SK-N-SH (cell line): ENCODE measurements around the gene MYBPH. TPM values are rescaled to one million over a fixed set of nuclear protein-coding genes. Genes with fewer than 3 reads are reported as not detected.

Experiments
- CTCF ChIA-PET: fragments of 300-600, 350-600 bp; formaldehyde crosslinking; extraction: SDS; loops from one replicate; lab custom pipeline; 2021; lab: Yijun Ruan, JAX
- POLR2A ChIA-PET: fragments of 350-600 bp; sonication (Branson Sonifier 250); formaldehyde crosslinking; extraction: SDS; loops from one replicate; lab custom pipeline; 2020; ENCODE audit warnings: antibody characterized with exemption, inconsistent platforms; lab: Yijun Ruan, JAX
- DNase-seq: peaks from one replicate; pipeline ENCODE4 v3.0.0; 2012
- H2AFZ ChIP-seq: fragments of 200-600 bp; sonication (generic); 2 replicates; pipeline ENCODE4 v1.8.1; 2016; ENCODE audit warnings: antibody characterized with exemption, mild to moderate bottlenecking, low read depth
- H3F3A ChIP-seq: fragments of 200-600 bp; sonication (generic); replicated peaks from 2 replicates; pipeline ENCODE3; 2016; ENCODE audit warnings: antibody characterized with exemption, mild to moderate bottlenecking; ENCODE audit not compliant: insufficient read depth
- H3K27ac ChIP-seq, 2 experiments: fragments of 200-500 bp in 1 of 2; fragments of 200-600 bp in 1 of 2; sonication (Bioruptor generic) in 1 of 2; sonication (generic), shearing (Covaris generic) in 1 of 2; 2 replicates each; pipeline versions ENCODE4 v1.5.1 to v1.6.1; 2014 to 2016; ENCODE audit warnings: low read depth in 2 of 2, inconsistent platforms in 1 of 2, low read length in 1 of 2, mild to moderate bottlenecking in 1 of 2, mixed read lengths in 1 of 2
- H3K27me3 ChIP-seq: fragments of 200-600 bp; sonication (generic), shearing (Covaris generic); 2 replicates; pipeline ENCODE4 v1.6.1; 2016; ENCODE audit warnings: mixed run types; ENCODE audit not compliant: insufficient read depth
- H3K36me3 ChIP-seq, 2 experiments: fragments of 200-500 bp in 1 of 2; fragments of 200-600 bp in 1 of 2; sonication (Bioruptor generic) in 1 of 2; sonication (generic) in 1 of 2; replicated peaks in 1 of 2; 2 replicates each; pipeline versions ENCODE3 to v1.5.1; 2014 to 2016; ENCODE audit warnings: low read length in 1 of 2, mild to moderate bottlenecking in 1 of 2; ENCODE audit not compliant: insufficient read depth in 2 of 2, control insufficient read depth in 1 of 2
- H3K4me1 ChIP-seq, 2 experiments: fragments of 200-500 bp in 1 of 2; fragments of 200-600 bp in 1 of 2; sonication (Bioruptor generic) in 1 of 2; sonication (generic), shearing (Covaris generic) in 1 of 2; 2 replicates each; pipeline versions ENCODE4 v1.5.1 to v1.6.1; 2014 to 2016; ENCODE audit warnings: low read depth in 1 of 2, low read length in 1 of 2, mixed run types in 1 of 2; ENCODE audit not compliant: insufficient read depth in 2 of 2, control insufficient read depth in 1 of 2
- H3K4me2 ChIP-seq: fragments of 200-600 bp; sonication (generic), shearing (Covaris generic); 2 replicates; pipeline ENCODE4 v1.6.1; 2017; ENCODE audit warnings: mixed run types
- H3K4me3 ChIP-seq, 2 experiments: fragments of 200-500 bp in 1 of 2; fragments of 200-600 bp in 1 of 2; sonication (Bioruptor generic) in 1 of 2; sonication (generic), shearing (Covaris generic) in 1 of 2; 2 replicates each; pipeline versions ENCODE4 v1.5.1 to v1.8.1; 2014 to 2016; ENCODE audit warnings: low read depth in 2 of 2, inconsistent platforms in 1 of 2, low read length in 1 of 2, mild to moderate bottlenecking in 1 of 2, mixed read lengths in 1 of 2, moderate library complexity in 1 of 2
- H3K79me2 ChIP-seq: fragments of 200-600 bp; sonication (generic); 2 replicates; pipeline ENCODE4 v1.8.1; 2017; ENCODE audit warnings: mild to moderate bottlenecking; ENCODE audit not compliant: insufficient read depth
- H3K9ac ChIP-seq: fragments of 200-600 bp; sonication (generic); 2 replicates; pipeline ENCODE4 v1.6.1; 2017; ENCODE audit warnings: mixed run types
- H3K9me2 ChIP-seq: fragments of 200-600 bp; sonication (generic); 2 replicates; pipeline ENCODE4 v1.6.1; 2017; ENCODE audit warnings: mixed run types
- H3K9me3 ChIP-seq: fragments of 200-600 bp; sonication (generic); 2 replicates; pipeline ENCODE4 v1.6.1; 2017; ENCODE audit warnings: mixed run types, mild to moderate bottlenecking, moderate library complexity
- H4K20me1 ChIP-seq: fragments of 200-600 bp; sonication (generic); 2 replicates; pipeline ENCODE4 v1.6.1; 2017; ENCODE audit warnings: mild to moderate bottlenecking, mixed run types; ENCODE audit not compliant: insufficient read depth
- ELF1 ChIP-seq: IDR thresholded peaks from 2 replicates; pipeline ENCODE4 v1.4.0; 2012
- EP300 ChIP-seq, 2 experiments: IDR thresholded peaks; 2 replicates each; pipeline versions ENCODE4 v1.4.0 to v1.6.1; 2012; ENCODE audit warnings: borderline replicate concordance in 1 of 2, low read depth in 1 of 2, low read length in 1 of 2
- FOSL2 ChIP-seq: IDR thresholded peaks from 2 replicates; pipeline ENCODE4 v1.4.0; 2012; ENCODE audit warnings: low read depth, mild to moderate bottlenecking, moderate library complexity, borderline replicate concordance
- FOXM1 ChIP-seq: IDR thresholded peaks from 2 replicates; pipeline ENCODE4 v1.4.0; 2012; ENCODE audit warnings: low read depth, mild to moderate bottlenecking
- GABPA ChIP-seq: IDR thresholded peaks from 2 replicates; pipeline ENCODE4 v1.4.0; 2012; ENCODE audit warnings: low read depth, mild to moderate bottlenecking
- GATA2 ChIP-seq: sonication (generic); formaldehyde crosslinking; IDR thresholded peaks from 2 replicates; pipeline ENCODE4 v1.5.0; 2020; ENCODE audit warnings: mild to moderate bottlenecking, missing genetic modification reagents
- IRF3 ChIP-seq: fragments of 150-350 bp; IDR thresholded peaks from 2 replicates; pipeline ENCODE4 v1.6.1; 2016; ENCODE audit warnings: mild to moderate bottlenecking, low read depth, low read length
- MEF2A ChIP-seq: IDR thresholded peaks from 2 replicates; pipeline ENCODE4 v1.4.0; 2012; ENCODE audit warnings: low read depth, borderline replicate concordance
- NRF1 ChIP-seq: IDR thresholded peaks from 2 replicates; pipeline ENCODE4 v1.6.1; 2012; ENCODE audit warnings: low read depth, mild to moderate bottlenecking, low read length
- PBX3 ChIP-seq: IDR thresholded peaks from 2 replicates; pipeline ENCODE4; 2012
- POLR2AphosphoS5 ChIP-seq: IDR thresholded peaks from 2 replicates; pipeline ENCODE4 v1.6.1; 2012; ENCODE audit warnings: low read depth, low read length
- RAD21 ChIP-seq: IDR thresholded peaks from 2 replicates; pipeline ENCODE4 v1.6.1; 2012; ENCODE audit warnings: mild to moderate bottlenecking, low read length
- REST ChIP-seq: IDR thresholded peaks from 2 replicates; pipeline ENCODE4 v1.6.1; 2012; ENCODE audit warnings: mild to moderate bottlenecking, low read depth, low read length, moderate library complexity
- RFX5 ChIP-seq: IDR thresholded peaks from 2 replicates; pipeline ENCODE4 v1.6.1; 2012; ENCODE audit warnings: mild to moderate bottlenecking, improper control_type of control experiment, low read length
- RXRA ChIP-seq: IDR thresholded peaks from 2 replicates; pipeline ENCODE4 v1.4.0; 2012; ENCODE audit warnings: low read depth, mild to moderate bottlenecking, borderline replicate concordance
- SIN3A ChIP-seq: IDR thresholded peaks from 2 replicates; pipeline ENCODE4 v1.6.1; 2012; ENCODE audit warnings: low read depth, mild to moderate bottlenecking, low read length, moderate library complexity, borderline replicate concordance
- SMC3 ChIP-seq: IDR thresholded peaks from 2 replicates; pipeline ENCODE4 v1.6.1; 2012; ENCODE audit warnings: low read depth, low read length, improper control_type of control experiment
- TAF1 ChIP-seq: IDR thresholded peaks from 2 replicates; pipeline ENCODE4 v1.6.1; 2012; ENCODE audit warnings: low read depth, mild to moderate bottlenecking, low read length, moderate library complexity, borderline replicate concordance
- USF2 ChIP-seq: fragments of 150-350 bp; IDR thresholded peaks from 2 replicates; pipeline ENCODE4 v1.6.1; 2017; ENCODE audit warnings: antibody characterized with exemption, low read length, low read depth, borderline replicate concordance
- ZBTB33 ChIP-seq: IDR thresholded peaks from 2 replicates; pipeline ENCODE4 v1.4.0; 2012; ENCODE audit warnings: low read depth, borderline replicate concordance
- WGBS: methylation state at CpG from one replicate; pipeline ENCODE4 v1.1.6; 2017; ENCODE audit warnings: low lambda C conversion rate; 5-methylcytosine and 5-hydroxymethylcytosine counted together
- polyA plus RNA-seq, 3 experiments: library from polyadenylated mRNA; depleted of rRNA; stranded (reverse); fragments of >200 nt; gene quantifications; 2 replicates each; pipeline ENCODE4 v1.2.3, GENCODE V29; 2012

The MYBPH gene
- polyA plus RNA-seq, 1 of the 3 experiments (the other 2 are of a cell fraction): 0.12 TPM

- no peaks in the 10 kb centered on the region for H3K27me3 ChIP-seq
- TF ChIP-seq FOSL2 (no peak), RXRA (no peak), REST (no peak), PBX3 (no peak), TAF1 (no peak), POLR2AphosphoS5 (no peak), USF2 (no peak), SMC3 (no peak), GABPA (no peak), RFX5 (no peak), RAD21 (no peak), GATA2 (CRISPR knock-in tag) (no peak), FOXM1 (no peak), EP300 (IDR thresholded peaks at IDR 0.05; ENCODE audit: borderline replicate concordance in 1 of 2, low read depth in 1 of 2, low read length in 1 of 2) (no peak), ZBTB33 (no peak), ELF1 (no peak), IRF3 (no peak), MEF2A (no peak), SIN3A (no peak), NRF1 (no peak)
- H2AFZ ChIP-seq: no peak overlapping the region
- POLR2A ChIA-PET: no interaction called here
- no peaks in the 10 kb centered on the region for H3F3A ChIP-seq
- DNase-seq: no peak
- no peak overlapping the region for H3K27ac ChIP-seq
- no peak overlapping the region for H3K4me3 ChIP-seq
- peaks cover 10 to 41% of the 10 kb centered on the region in 2 experiments; a peak in 2 of 4 replicates for H3K4me1 ChIP-seq
- no peaks in the 10 kb centered on the region for H3K36me3 ChIP-seq
- 76% methylated on average over 5 of the region's 5 CpGs for WGBS
- CTCF ChIA-PET: interaction anchor here (0.7 to 3.8 kb wide), 16 partner anchors 9 to 125 kb away, joined by 3 to 19 read pairs (median 6); no protein-coding TSS in a partner anchor
- H3K79me2 ChIP-seq: no peaks in the 10 kb centered on the region
- H3K9me2 ChIP-seq: no peaks in the 10 kb centered on the region
- no peak overlapping the region for H3K4me2 ChIP-seq
- H3K9me3 ChIP-seq: no peaks in the 10 kb centered on the region
- H3K9ac ChIP-seq: no peak overlapping the region
- H4K20me1 ChIP-seq: no peaks in the 10 kb centered on the region
These were observed 28.2 kb downstream of the MYBPH start for GRCh38 chr1:203147376-203147775.
